ENCODE results near the gene STAMBP. TPM values are rescaled to one million over a fixed set of nuclear protein-coding genes. Genes with fewer than 3 reads are reported as not detected.

STAMBP gene
- total and polyA plus RNA-seq, 9 donors = 30.2 to 45.7 (median 37.1) TPM

Other genes with a start within 250 kb of the STAMBP start
- gene NAT8, start 186.5 kb upstream of the STAMBP start, total RNA-seq = not detected
- gene NAT8, start 186.5 kb upstream of the STAMBP start, polyA plus RNA-seq (ENCODE audit: insufficient read depth in 1 of 8, insufficient read length in 8 of 8, low replicate concordance in 1 of 8) = under 1 TPM in 5 of 8 donors, not detected in 3; 0.13 to 0.60 (median 0.19) TPM
- gene TPRKB, start 91.6 kb upstream of the STAMBP start, total RNA-seq = 38.7 TPM
- gene TPRKB, start 91.6 kb upstream of the STAMBP start, polyA plus RNA-seq (ENCODE audit: insufficient read depth in 1 of 8, insufficient read length in 8 of 8, low replicate concordance in 1 of 8) = 10 to 100 TPM; 36.3 to 48.8 (median 42.2) TPM
- 18.6 TPM for gene DUSP11, start 48.9 kb upstream of the STAMBP start, total RNA-seq
- gene DUSP11, start 48.9 kb upstream of the STAMBP start, polyA plus RNA-seq (ENCODE audit: insufficient read depth in 1 of 8, insufficient read length in 8 of 8, low replicate concordance in 1 of 8) = 10 to 100 TPM; 15.1 to 21.9 (median 18.3) TPM
- gene C2orf78, start 44.8 kb upstream of the STAMBP start, total RNA-seq = not detected
- not detected for gene C2orf78, start 44.8 kb upstream of the STAMBP start, polyA plus RNA-seq (ENCODE audit: insufficient read depth in 1 of 8, insufficient read length in 8 of 8, low replicate concordance in 1 of 8)
- 1.3 TPM for gene ACTG2, start 64.0 kb downstream of the STAMBP start, total RNA-seq
- 10 to 100 TPM in 4 of 8 donors, 1 to 10 TPM in 4; 5.2 to 38.2 (median 10.9) TPM for gene ACTG2, start 64.0 kb downstream of the STAMBP start, polyA plus RNA-seq (ENCODE audit: insufficient read depth in 1 of 8, insufficient read length in 8 of 8, low replicate concordance in 1 of 8)
- 45.7 TPM for gene DGUOK, start 97.9 kb downstream of the STAMBP start, total RNA-seq
- 10 to 100 TPM; 35.0 to 50.5 (median 43.5) TPM for gene DGUOK, start 97.9 kb downstream of the STAMBP start, polyA plus RNA-seq (ENCODE audit: insufficient read depth in 1 of 8, insufficient read length in 8 of 8, low replicate concordance in 1 of 8)
- gene TET3, start 155.9 kb downstream of the STAMBP start, total RNA-seq = 5.5 TPM
- gene TET3, start 155.9 kb downstream of the STAMBP start, polyA plus RNA-seq (ENCODE audit: insufficient read depth in 1 of 8, insufficient read length in 8 of 8, low replicate concordance in 1 of 8) = 10 to 100 TPM in 1 of 8 donors, 1 to 10 TPM in 7; 6.5 to 10.9 (median 8.4) TPM

Data from muscle of leg (tissue), 9 donors.